HEK293 (cell line): ENCODE data around the gene TFR2.

Experiments
- PRDM10 ChIP-seq: fragments of 450-650 bp; formaldehyde crosslinking; IDR thresholded peaks from 2 replicates; pipeline ENCODE4 v1.5.1; 2016; ENCODE audit warnings: missing biosample characterization, missing genetic modification characterization
- ZBTB10 ChIP-seq: fragments of 450-650 bp; formaldehyde crosslinking; IDR thresholded peaks from 2 replicates; pipeline ENCODE4 v1.5.1; 2016; ENCODE audit warnings: missing biosample characterization, missing genetic modification characterization

The TFR2 gene

GRCh38 chr7:100570954-100571828 lies 70.2 kb downstream of the TFR2 start (continued):
- peak; percentile 61; the same call in 1 of the 2 replicates for TF ChIP-seq ZBTB10 (tag by site-specific recombination)
- TF ChIP-seq PRDM10 (tag by site-specific recombination) = peak; percentile 66
